K562 (cell line): Measurements from ENCODE around the gene SUMO3. TPM values are rescaled to one million over a fixed set of nuclear protein-coding genes. Genes with fewer than 3 reads are reported as not detected.

Experiments
- ATF7 ChIP-seq: fragments of 450-650 bp; IDR thresholded peaks from 2 replicates; pipeline ENCODE4 v1.7.1; 2014; ENCODE audit warnings: mild to moderate bottlenecking, moderate library complexity
- E2F3 ChIP-seq: fragments of 250-450 bp; sonication (Bioruptor Pico); IDR thresholded peaks from 2 replicates; pipeline ENCODE4 v1.4.0; 2020; ENCODE audit warnings: mild to moderate bottlenecking
- ELF4 ChIP-seq: fragments of 450-650 bp; formaldehyde crosslinking; IDR thresholded peaks from 2 replicates; pipeline ENCODE4 v1.4.0; 2022; ENCODE audit warnings: missing genetic modification characterization
- HINFP ChIP-seq: fragments of 450-650 bp; conservative IDR thresholded peaks from 2 replicates; pipeline ENCODE4 v1.6.1; 2016; ENCODE audit warnings: missing genetic modification characterization, low read depth, mild to moderate bottlenecking, control low read depth, missing compliant biosample characterization
- IRF1 ChIP-seq: sonication (generic); formaldehyde crosslinking; IDR thresholded peaks from 2 replicates; pipeline ENCODE4 v1.8.0; 2022; ENCODE audit warnings: missing genetic modification reagents, mild to moderate bottlenecking, borderline replicate concordance
- KDM2B ChIP-seq: fragments of 250-450 bp; sonication (Bioruptor Pico); IDR thresholded peaks from 2 replicates; pipeline ENCODE4 v1.8.0; 2021; ENCODE audit warnings: mild to moderate bottlenecking, moderate library complexity
- PML ChIP-seq: IDR thresholded peaks from 2 replicates; pipeline ENCODE4 v1.6.1; 2012; ENCODE audit warnings: low read length, inconsistent platforms
- POLR2A ChIP-seq: fragments of 450-650 bp; conservative IDR thresholded peaks from 2 replicates; pipeline ENCODE4 v1.6.1; 2016
- REST ChIP-seq, 2 experiments: fragments of 450-650 bp; formaldehyde crosslinking in 1 of 2; IDR thresholded peaks; 2 replicates each; pipeline versions ENCODE4 v1.4.0 to v1.6.1; 2014 to 2020; ENCODE audit warnings: mild to moderate bottlenecking in 2 of 2, borderline replicate concordance in 1 of 2, low read depth in 1 of 2
- TCF15 ChIP-seq: fragments of 250-450 bp; sonication (Bioruptor Pico); IDR thresholded peaks from 2 replicates; pipeline ENCODE4 v1.8.0; 2022; ENCODE audit warnings: moderate library complexity, mild to moderate bottlenecking, inconsistent platforms
- ZFX ChIP-seq: sonication (generic); formaldehyde crosslinking; IDR thresholded peaks from 2 replicates; pipeline ENCODE4 v1.8.0; 2022; ENCODE audit warnings: mild to moderate bottlenecking, missing genetic modification reagents, moderate library complexity
- ZNF165 ChIP-seq: fragments of 250-450 bp; sonication (Bioruptor Pico); IDR thresholded peaks from 2 replicates; pipeline ENCODE4 v1.4.0; 2020; ENCODE audit warnings: borderline replicate concordance
- ZNF324 ChIP-seq: fragments of 250-450 bp; sonication (Bioruptor Pico); IDR thresholded peaks from 2 replicates; pipeline ENCODE4 v1.4.0; 2020; ENCODE audit warnings: mild to moderate bottlenecking
- ZNF589 ChIP-seq: fragments of 200-800 bp; sonication (Bioruptor generic); IDR thresholded peaks from 2 replicates; pipeline ENCODE4 v1.6.1; 2016; ENCODE audit warnings: low read depth, missing genetic modification characterization, missing compliant biosample characterization
- polyA plus RNA-seq, 8 experiments: library from polyadenylated mRNA; depleted of rRNA in 4 of 8; stranded (reverse) in 5 of 8; unstranded in 3 of 8; fragments of >200 nt; fragmentation: Nextera tagmentation in 2 of 8; fragmentation: Illumina TruSeq in 1 of 8; extraction: Ambion mirVana in 2 of 8; extraction: Trizol in 1 of 8; gene quantifications; 2 replicates each; pipeline versions ENCODE4 v1.2.1 to v1.2.3, GENCODE V29; 2011 to 2014; ENCODE audit warnings: inconsistent platforms in 1 of 8, missing spikeins in 1 of 8
- total RNA-seq, 7 experiments: library from RNA; depleted of rRNA in 6 of 7; stranded (reverse); fragments of >200 nt in 6 of 7; fragmentation: Illumina TruSeq in 2 of 7; extraction: Trizol in 2 of 7; gene quantifications; 2 replicates each; pipeline versions ENCODE4 v1.2.1 to v1.2.3, GENCODE V29; 2011 to 2021; ENCODE audit warnings: low replicate concordance in 1 of 7

The SUMO3 gene
- total and polyA plus RNA-seq, 9 of the 15 experiments (the other 6 are each of a cell fraction or from before 2014, with no cell fraction given) = 13.9 to 143 (median 113) TPM

GRCh38 chr21:44817914-44818639, at the start of gene SUMO3 (continued):
- TF ChIP-seq KDM2B (CRISPR knock-in tag) = peak; percentile 57; the same call in 1 of the 2 replicates
- TF ChIP-seq PML = peak; percentile 50; the same call in 1 of the 2 replicates
- peak; percentile 88 for TF ChIP-seq REST (IDR thresholded peaks at IDR 0.05; ENCODE audit: borderline replicate concordance)
- TF ChIP-seq REST (CRISPR knock-in tag; IDR thresholded peaks at IDR 0.05; ENCODE audit: low read depth) = peak; percentile 87
- TF ChIP-seq POLR2A = peak; percentile 83
- TF ChIP-seq ZNF324 (CRISPR knock-in tag) = no peak
- no peak for TF ChIP-seq HINFP (tag)
- no peak for TF ChIP-seq IRF1 (CRISPR knock-in tag)
- TF ChIP-seq TCF15 (CRISPR knock-in tag) = peak; percentile 93
- peak; percentile 82; the same call in 1 of the 2 replicates for TF ChIP-seq ELF4 (CRISPR knock-in tag)
- peak; percentile 81 for TF ChIP-seq ATF7
- peak; percentile 92; the same call in 1 of the 2 replicates for TF ChIP-seq ZNF165 (CRISPR knock-in tag)
- TF ChIP-seq ZNF589 (CRISPR knock-in tag) = peak; percentile 100
- peak; percentile 93 for TF ChIP-seq E2F3
- TF ChIP-seq ZFX (CRISPR knock-in tag) = peak; percentile 92
